ENCODE results near the gene POGK. TPM values are rescaled to one million over a fixed set of nuclear protein-coding genes. Genes with fewer than 3 reads are reported as not detected.
A peak's percentile ranks its signal among the peaks of the same experiment; 100 is the strongest.

Gene POGK
- total RNA-seq, 1 donor, result 36.7 TPM

DNA sequence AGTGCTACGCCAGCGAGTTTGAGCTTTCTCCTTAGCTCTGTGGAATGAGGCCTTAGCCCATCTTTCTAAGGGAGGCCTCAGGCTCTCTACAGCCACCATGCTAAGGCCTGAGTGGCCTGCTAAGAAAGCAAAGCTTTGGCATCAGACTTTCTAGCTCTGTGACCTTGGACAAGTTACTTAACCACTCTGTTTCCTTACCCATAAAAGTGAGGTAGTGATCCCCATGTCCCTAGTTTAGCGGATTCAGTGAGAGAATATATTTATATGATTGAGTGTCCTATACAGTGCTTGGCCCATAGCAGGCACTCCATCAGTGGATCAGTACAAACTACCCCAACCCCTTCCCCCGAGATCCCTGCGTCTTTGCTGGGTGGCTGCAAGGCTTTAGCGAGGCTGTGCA, 4.0 kb downstream of the POGK start:
- TF ChIP-seq, protein P1, sequence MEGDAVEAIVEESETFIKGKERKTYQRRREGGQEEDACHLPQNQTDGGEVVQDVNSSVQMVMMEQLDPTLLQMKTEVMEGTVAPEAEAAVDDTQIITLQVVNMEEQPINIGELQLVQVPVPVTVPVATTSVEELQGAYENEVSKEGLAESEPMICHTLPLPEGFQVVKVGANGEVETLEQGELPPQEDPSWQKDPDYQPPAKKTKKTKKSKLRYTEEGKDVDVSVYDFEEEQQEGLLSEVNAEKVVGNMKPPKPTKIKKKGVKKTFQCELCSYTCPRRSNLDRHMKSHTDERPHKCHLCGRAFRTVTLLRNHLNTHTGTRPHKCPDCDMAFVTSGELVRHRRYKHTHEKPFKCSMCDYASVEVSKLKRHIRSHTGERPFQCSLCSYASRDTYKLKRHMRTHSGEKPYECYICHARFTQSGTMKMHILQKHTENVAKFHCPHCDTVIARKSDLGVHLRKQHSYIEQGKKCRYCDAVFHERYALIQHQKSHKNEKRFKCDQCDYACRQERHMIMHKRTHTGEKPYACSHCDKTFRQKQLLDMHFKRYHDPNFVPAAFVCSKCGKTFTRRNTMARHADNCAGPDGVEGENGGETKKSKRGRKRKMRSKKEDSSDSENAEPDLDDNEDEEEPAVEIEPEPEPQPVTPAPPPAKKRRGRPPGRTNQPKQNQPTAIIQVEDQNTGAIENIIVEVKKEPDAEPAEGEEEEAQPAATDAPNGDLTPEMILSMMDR (IDR thresholded peaks at IDR 0.05; ENCODE audit: insufficient read depth, low read depth, low read length), result no peak

DNA sequence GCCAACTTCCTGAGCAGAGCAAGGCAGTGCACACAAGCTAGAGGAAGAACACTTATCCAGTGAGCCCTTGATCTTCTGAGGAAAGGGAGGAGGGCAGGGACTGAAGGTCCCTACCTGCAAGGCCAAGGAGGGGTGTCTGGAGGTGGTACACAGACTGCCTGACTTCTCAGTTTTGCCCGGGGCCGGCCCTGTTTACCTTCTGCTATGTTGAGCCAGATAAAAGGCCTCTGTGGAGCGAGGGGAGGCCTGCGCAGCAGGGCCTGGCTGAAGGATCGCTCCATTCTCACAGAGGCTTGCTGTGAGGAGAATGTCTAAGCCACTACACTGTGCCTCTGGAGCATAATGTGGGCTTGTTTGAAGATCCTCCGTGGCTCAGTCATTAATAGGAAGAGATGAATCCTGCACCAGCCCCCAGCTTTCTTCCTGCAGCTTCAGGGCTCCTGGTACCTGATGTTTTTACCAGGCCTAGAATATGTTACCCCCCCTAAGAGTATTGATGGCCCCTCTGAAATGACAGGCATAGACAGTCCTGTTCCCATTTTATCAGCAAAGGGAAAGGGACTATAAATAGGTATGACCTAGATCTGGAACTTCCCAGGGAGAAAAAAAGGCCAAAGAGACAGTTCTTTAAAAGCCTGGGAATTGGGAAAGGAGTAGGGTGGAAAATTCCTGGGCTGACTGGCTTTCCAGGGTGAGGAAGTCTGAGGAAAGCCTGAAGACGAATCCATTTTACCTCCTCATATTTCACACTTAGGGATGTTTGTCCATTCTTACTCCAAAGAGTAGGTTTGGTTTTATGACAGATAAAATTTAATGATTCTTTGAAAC, 4.7 kb downstream of the POGK start:
- TF ChIP-seq, protein P1 (IDR thresholded peaks at IDR 0.05; ENCODE audit: insufficient read depth, low read depth, low read length), result no peak
- DNase-seq (ENCODE audit: low read depth), result peak; percentile 64
- no peak overlapping the region for H3K4me3 ChIP-seq (ENCODE audit: low read depth, low read length)

More for the DNA sequence above, 4.0 kb downstream of the POGK start:
- no peak overlapping the region for H3K4me3 ChIP-seq (ENCODE audit: low read depth, low read length)
- no peak for DNase-seq (ENCODE audit: low read depth)

DNA sequence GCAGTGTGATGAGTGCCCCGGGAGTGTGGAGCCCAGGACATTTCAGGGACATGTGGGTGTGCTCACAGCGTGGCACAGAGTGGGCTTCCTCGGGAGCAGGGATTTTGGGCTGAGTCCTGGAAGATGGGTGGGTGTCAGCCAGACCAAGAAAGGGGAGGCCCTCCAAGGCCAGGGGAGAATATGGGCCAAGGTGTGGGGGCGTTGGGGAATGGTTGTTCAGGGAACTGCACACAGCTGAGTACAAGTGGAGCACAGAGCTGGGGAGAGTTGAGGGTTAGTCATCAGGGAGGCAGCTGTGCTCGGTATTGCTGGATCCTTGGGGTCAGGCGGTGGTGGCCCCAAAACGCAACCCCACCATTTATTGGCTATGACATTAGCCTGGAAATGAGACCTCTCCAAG, 5.5 kb downstream of the POGK start:
- TF ChIP-seq, protein P1 (IDR thresholded peaks at IDR 0.05; ENCODE audit: insufficient read depth, low read depth, low read length), result no peak
- peak; percentile 3 for DNase-seq (ENCODE audit: low read depth)
- no peak overlapping the region for H3K4me3 ChIP-seq (ENCODE audit: low read depth, low read length)

DNA sequence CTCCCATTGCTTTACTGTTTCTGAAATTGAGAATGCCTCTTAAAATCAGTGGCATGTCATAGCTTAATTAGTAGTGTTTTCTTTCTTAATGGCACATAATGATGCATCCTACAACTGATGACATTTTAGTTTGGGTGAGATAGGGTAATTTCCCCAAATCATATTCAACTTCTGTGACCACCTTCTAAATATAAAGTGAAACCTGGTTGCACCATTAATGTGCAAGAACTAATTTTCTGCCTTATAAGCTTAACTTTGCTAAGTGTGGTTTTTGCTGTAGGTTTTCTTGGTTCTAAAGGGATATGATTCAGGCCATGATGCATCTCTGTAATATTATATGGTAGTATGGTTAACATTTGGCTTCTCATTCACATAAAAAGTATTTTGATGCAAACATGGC, 8.9 kb downstream of the POGK start:
- no peak for DNase-seq (ENCODE audit: low read depth)
- H3K4me3 ChIP-seq (ENCODE audit: low read depth, low read length), result no peak overlapping the region
- TF ChIP-seq, protein P1 (IDR thresholded peaks at IDR 0.05; ENCODE audit: insufficient read depth, low read depth, low read length), result no peak

DNA sequence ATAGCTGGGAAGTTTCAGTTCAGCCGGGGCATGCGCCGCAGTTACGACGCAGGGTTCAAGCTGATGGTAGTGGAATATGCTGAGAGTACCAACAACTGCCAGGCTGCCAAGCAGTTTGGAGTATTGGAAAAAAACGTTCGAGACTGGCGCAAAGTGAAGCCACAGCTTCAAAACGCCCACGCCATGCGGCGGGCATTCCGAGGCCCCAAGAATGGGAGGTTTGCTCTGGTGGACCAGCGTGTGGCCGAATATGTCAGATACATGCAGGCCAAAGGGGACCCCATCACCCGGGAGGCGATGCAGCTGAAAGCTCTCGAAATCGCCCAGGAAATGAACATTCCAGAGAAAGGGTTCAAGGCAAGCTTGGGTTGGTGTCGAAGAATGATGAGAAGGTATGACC, 9.9 kb downstream of the POGK start:
- no peak overlapping the region for H3K4me3 ChIP-seq (ENCODE audit: low read depth, low read length)
- TF ChIP-seq, protein P1 (IDR thresholded peaks at IDR 0.05; ENCODE audit: insufficient read depth, low read depth, low read length), result no peak
- DNase-seq (ENCODE audit: low read depth), result no peak

DNA sequence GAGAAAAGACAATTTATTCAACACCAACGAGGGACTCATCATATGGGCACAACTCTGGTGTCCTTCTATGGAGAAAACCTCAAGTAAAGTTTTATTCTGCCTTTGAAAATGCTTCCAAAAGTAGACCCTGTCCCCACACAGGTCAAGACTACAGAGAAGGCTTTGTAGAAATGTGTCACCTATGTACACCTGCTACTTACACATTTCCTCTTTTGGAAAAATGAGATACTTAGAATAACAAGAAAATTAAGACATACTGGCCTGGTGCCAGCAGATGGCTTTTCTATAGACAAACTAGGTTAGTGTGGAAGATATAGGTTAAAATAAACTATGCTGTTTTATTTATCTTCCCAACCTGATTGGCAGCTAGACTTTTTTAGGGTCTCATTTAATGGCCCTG, 13.6 kb downstream of the POGK start:
- TF ChIP-seq, protein P1 (IDR thresholded peaks at IDR 0.05; ENCODE audit: insufficient read depth, low read depth, low read length), result no peak
- no peak for DNase-seq (ENCODE audit: low read depth)
- H3K4me3 ChIP-seq (ENCODE audit: low read depth, low read length), result no peak overlapping the region
